HG02588 (cell line): ENCODE data around the gene RABEP1.

Experiments used
- ATAC-seq: cut with Tn5 transposase; IDR thresholded peaks from one replicate; pipeline ENCODE4 v1.9.1; 2021; ENCODE audit warnings: mild to moderate bottlenecking, moderate library complexity; ENCODE audit not compliant: unreplicated experiment

RABEP1 gene

GRCh38 chr17:5361426-5361825 lies 79.3 kb downstream of the RABEP1 start:
- ATAC-seq: no peak

DNA sequence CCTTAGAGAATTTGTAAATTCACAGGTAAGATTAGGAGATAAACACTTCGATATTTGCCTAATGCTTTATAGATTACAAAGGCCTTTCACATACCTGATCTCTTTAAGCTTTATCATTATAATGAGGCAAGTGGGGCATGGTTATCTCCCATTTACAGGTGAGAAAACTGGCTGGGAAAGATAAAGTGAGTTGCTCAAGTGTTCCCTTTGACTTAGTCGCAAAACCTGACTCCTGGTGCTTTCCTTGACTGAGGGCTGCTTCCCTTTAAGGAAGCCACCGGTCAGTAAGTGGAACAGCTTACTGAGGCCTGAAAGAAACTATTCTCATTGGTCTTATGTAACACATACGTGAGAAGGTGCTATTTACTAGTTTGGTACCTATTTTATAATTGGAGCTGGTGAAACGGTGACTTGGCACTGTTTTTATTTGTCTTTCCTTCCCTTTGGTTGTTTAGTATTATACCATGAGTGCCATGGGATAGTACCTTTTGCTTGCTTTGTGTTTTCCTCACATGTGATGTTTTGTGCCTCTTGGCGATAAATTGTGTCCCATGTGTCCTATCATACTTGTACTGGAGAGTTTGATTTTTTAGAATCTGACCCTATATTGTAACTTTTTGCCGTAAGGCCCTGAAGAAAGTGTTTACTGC lies 80.2 kb downstream of the RABEP1 start:
- ATAC-seq: no peak

GRCh38 chr17:5364156-5364555 lies 82.1 kb downstream of the RABEP1 start:
- ATAC-seq: no peak

DNA sequence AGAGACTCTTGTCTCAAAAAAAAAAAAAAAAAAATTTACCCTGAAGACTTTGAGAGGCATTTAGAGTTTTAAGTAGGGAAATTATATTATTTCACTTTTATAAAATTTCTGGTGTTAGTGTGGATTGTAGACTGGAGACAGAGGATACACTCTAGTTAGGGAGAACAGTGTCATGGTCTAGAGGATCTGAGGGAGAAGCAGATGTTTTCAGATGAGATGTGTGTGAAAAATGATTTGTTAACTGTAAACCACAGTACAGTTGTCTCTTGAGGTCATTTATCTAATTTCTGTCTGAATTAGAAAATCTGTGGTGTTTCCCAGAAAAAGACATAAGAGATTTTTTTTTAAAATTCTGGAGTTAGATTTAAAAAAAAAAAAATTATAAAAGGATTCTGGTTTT lies 82.6 kb downstream of the RABEP1 start:
- ATAC-seq: no peak

DNA sequence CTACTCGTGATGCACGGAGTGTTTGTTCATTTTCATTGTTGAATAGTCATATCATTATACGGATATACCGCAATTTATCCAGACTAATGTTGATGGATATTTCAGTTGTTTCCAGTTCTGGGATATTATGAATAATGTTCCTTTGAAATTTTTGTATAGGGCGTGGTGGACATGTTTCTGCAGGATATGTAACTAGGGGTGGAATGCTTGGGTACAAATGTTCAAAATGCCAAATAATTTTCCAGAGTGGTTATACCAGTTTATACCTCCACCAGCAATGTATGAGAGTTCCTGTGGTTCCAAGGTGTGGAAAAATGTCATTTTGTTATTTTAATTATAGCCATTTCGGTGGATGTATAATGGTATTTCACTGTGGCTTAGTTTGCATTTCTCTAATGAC lies 83.7 kb downstream of the RABEP1 start:
- no peak for ATAC-seq

DNA sequence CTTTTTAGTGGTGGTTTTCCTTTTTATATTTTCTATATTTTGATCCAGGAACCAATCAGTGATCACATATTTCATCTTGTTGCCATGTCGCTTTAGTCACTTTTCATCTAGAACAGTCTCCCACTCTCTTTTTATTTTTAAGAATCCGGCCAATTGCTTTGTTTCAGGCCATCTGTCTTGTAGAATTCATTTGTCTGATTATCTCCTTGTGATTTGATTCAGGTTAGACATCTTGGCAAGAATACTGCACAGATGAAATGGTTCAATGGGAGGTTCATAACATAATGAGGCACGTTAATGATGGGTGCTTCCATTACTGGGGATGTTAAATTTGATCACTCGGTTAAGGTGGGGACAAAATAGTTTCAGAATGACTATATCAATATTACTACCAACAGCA lies 88.3 kb downstream of the RABEP1 start:
- ATAC-seq: no peak

- ATAC-seq: no peak
Observed at GRCh38 chr17:5373112-5373511, 91.0 kb downstream of the RABEP1 start.

- ATAC-seq: no peak
Observed at GRCh38 chr17:5378566-5379207, 96.6 kb downstream of the RABEP1 start.

DNA sequence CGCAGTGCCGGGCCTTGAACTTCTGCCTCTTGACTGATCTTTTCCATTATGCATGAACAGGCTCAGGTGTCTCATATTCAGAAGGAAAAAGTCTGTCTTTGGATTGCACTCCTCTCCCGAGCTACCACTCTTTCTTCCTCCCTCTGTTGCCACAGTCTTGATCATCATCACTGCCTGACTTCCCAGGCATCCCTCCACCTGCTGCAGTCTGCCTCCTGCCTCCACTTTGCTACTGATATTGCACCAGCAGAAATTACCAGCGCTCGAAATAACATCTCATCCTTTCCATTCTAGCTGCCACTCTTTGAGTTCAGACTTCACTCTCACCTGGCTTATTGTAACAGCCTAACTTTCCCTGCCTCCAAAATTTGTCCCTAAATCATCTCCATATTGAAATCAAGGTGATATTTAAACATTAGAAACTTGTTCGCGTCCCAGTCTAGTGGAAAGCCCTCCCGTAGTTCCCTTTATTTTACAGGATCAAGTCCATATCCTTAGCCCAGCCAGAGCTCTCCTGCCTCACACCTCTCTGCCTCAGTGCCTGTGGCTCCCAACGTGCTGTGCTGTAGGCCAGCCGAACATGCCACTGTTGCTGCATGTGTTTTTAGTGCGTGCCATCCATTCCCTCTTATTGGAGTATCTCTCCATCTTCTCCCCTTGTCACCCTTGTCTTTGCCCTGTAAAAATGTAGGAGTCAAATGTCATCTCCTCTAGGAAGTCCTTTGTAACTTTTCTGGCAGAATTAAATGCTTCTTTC lies 97.4 kb downstream of the RABEP1 start:
- no peak for ATAC-seq

GRCh38 chr17:5380491-5381135 lies 98.5 kb downstream of the RABEP1 start:
- ATAC-seq: no peak

- no peak for ATAC-seq
Observed at GRCh38 chr17:5381542-5381941, 99.5 kb downstream of the RABEP1 start.

- no peak for ATAC-seq
Observed at GRCh38 chr17:5391678-5392077, 109.6 kb downstream of the RABEP1 start.

- no peak for ATAC-seq
Observed at GRCh38 chr17:5396612-5397011, 114.5 kb downstream of the RABEP1 start.

DNA sequence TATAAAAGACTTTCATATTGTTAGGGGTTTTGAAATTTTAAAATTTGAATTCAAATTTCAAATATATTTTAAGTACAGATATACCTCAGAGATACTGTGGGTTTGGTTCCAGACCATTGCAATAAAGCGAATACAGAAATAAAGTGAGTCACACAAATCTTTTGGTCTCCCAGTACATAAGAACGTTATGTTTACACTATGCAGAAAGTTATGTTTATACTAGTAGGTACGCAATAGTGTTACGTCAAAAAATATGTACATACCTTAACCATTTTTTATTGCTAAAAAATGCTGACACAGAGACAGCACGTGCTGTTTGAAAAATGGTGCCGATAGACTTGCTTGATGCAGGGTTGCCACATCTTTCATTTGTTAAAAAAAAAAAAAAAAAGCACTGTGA lies 117.7 kb downstream of the RABEP1 start:
- no peak for ATAC-seq

GRCh38 chr17:5405400-5405799 lies 123.3 kb downstream of the RABEP1 start:
- ATAC-seq: no peak

GRCh38 chr17:5408186-5408585 lies 126.1 kb downstream of the RABEP1 start:
- no peak for ATAC-seq

DNA sequence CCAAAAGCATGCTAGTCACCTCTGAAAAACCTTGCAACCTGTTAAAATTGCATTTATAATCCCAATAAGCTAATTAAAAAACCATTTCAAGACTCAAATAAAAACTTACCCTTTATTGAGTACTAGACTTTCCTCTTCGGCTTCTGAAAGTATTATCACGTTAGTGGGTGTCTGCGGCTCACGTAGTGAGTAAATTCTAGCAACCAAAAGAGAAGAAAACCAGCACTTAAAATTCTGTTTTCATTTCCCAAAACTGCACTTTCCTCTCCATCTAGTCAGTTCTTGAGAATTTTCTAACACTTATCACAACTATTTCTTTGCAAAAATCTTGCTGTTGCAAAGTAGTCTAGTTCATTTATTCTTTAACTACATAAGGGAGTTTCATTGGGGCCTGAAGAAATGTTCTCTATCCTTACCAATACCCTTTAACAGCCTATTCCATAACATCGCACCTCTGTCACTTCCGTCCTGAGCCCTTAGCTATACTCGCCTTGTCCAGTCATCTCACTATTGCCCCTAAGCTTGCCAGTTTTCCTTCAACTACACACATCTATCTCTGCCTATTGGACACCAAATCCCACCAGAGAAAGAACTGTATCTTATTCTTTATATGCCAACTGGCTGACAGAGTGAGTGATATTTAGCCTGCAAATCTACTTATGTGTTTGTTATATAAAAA lies 128.6 kb downstream of the RABEP1 start:
- no peak for ATAC-seq

DNA sequence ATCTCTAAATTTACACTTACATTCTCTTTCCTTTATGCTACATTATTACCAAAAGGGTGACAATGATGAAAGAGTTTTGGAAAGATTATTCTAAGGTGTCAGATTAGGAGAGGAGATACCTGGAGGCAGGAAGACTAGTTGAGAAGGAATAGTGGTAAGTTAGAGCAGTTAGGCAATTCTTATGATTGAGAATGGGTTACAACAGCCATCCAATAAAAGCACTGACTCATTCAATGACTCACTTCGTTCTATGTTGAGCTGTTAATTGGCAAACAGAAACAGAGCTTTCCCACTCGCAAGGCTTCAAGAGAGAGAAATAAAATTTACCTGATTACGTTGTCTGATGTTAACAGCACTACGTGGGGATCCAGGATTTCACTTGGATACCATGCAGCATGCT lies 131.6 kb downstream of the RABEP1 start:
- no peak for ATAC-seq

DNA sequence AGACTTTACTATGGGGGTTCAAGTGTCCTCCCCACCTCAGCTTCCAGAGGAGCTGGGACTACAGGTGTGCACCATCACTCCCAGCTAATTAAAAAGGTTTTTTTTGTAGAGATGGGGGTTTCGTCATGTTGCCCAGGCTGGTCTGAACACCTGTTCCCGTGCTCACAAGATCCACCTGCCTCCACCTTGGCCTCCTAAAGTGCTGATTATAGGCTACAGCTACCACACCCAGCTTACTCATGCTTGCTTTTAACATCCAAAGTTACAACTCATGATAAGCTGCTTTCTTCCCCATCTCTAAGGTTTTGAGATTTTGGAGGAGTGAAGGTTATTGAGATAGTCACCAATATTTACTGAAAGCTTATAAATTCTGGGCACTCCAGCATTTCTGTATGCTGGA lies 134.8 kb downstream of the RABEP1 start:
- no peak for ATAC-seq

DNA sequence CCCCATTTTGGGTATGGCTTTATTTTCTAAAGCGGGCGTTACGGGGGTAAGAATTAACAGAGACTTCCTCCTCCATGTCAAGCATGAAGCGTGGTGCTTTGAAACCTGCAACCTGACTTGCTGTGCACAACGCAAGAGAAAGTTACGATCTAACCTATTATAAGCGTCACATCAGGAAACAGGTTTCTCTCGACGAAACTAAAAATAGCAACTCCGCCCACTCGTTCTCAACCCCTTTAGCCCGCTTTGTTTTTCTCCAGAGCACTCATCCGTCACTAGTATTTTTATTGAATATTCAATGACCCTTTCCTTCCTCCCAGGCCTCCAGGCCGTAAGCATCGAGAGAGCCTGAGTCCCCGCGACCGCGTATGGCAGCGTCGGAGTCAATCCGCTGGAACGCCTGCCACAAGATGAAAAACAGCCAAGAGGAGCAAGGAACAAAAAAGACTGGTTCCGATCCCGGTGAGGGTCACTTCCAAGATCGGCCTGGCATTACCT lies 136.8 kb downstream of the RABEP1 start:
- peak; percentile 14 for ATAC-seq
